GM19397 (cell line): Measurements from ENCODE around the gene CRIM1.

ENCODE experiments used
- ATAC-seq: cut with Tn5 transposase; IDR thresholded peaks from one replicate; pipeline ENCODE4 v1.9.1; 2021; ENCODE audit warnings: mild to moderate bottlenecking, moderate library complexity; ENCODE audit not compliant: unreplicated experiment

CRIM1 gene

GRCh38 chr2:36568516-36569246 is 213.1 kb downstream of the CRIM1 start:
- no peak for ATAC-seq

GRCh38 chr2:36569267-36569856 is 213.8 kb downstream of the CRIM1 start:
- ATAC-seq: no peak

- ATAC-seq: no peak
Measured at GRCh38 chr2:36570416-36570815, 214.8 kb downstream of the CRIM1 start.

GRCh38 chr2:36572054-36572718 is 216.6 kb downstream of the CRIM1 start:
- ATAC-seq: no peak

GRCh38 chr2:36572719-36573059 is 217.1 kb downstream of the CRIM1 start:
- ATAC-seq: no peak

- no peak for ATAC-seq
Measured at GRCh38 chr2:36573165-36573564, 217.6 kb downstream of the CRIM1 start.

DNA sequence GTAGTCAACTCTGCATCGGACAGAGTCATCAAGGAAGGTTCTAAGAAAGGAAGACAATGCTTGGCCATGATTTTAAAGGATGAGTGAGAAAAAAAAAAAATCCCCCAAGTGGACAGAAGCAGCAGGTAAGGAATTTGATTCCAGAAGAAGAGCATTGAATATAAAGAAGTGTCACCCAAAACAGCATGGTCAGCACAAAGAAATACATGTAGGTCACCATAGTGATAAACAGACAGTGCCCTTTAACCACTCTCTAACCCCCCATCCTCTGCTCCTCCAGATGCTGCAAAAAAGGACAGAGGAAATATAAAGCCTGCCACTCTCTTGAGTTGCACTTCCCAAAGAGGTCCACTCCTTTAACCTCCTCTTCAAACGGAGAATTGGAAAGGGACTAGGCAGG is 219.0 kb downstream of the CRIM1 start:
- no peak for ATAC-seq

- no peak for ATAC-seq
Measured at GRCh38 chr2:36577884-36578283, 222.3 kb downstream of the CRIM1 start.

DNA sequence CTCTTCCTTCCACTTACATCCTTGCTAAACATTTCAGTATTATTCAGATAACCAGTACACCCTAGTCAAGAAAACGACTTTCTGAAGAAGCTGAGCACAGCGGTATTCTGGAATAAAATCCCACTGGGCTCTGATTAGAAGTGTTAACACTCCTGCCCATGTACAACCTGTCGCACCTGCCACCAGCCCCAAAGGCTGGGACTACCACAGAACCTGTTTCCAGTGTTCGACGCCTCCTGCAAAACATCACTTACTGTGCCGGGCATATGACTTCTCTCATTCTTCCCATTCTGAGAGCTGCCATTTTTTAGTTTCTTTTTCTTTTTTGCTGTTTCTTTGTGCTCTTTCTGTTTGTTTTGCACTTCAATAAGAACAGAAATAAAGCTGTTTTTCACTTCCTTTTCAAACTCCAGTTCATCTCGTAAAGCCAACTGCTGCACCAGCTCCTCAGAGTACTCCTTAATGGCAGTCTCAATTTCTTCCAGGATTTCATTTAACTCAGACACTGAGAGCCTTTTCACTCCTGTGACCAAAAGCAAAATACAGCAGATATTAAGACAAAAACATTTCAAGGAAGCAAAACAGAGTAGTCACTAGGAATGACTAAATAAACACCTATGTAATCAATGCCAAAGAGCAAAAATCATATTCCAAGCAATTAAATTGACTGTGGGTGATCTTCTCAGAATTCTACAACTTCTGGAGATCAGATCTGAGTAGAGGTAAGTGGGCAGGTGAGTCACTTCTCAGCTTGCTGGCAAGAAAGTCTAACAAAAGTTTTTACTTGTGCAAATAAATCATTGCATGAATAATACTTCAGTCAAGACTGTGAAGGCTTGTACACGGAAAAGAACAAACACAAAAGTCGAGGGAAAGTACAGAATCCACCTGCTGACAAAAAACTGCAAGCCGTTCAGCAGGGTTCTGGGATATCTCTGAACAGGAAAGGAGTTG is 223.0 kb downstream of the CRIM1 start:
- no peak for ATAC-seq

DNA sequence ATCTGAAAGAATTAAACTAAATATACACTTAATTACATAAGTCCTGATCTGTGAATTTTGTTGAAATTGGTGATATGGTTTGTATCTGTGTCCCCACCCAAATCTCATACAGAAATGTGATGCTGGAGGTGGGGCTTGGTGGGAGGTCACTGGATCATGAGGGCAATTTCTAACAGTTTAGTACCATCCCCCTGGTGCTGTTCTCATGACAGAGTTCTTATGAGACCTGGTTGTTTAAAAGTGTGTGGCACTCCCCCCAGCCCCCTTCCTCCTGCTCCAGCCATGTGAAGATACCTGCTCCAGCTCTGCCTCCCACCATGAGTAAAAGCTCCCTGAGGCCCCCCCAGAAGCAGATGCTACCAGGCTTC is 223.7 kb downstream of the CRIM1 start:
- no peak for ATAC-seq

DNA sequence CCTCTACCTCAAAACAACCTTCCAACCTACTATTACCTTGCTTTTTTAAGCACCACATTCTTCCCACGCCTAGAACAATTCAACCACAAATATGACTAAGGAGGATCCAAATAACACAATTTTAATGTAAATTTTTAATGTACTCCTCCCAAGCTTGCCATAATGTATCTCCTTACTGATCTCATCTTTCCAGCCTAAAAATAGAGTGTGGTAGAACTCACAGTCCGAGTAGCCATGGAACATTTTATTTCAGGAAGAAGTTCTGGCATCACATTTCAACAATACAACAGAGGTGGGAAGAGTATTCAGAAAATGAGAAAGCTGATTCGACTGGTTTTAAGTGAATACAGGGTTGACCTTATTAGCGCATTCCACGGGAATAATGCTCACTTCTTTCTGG is 227.0 kb downstream of the CRIM1 start:
- ATAC-seq: no peak

- ATAC-seq: no peak
Measured at GRCh38 chr2:36582951-36583350, 227.4 kb downstream of the CRIM1 start.

GRCh38 chr2:36584148-36584794 is 228.7 kb downstream of the CRIM1 start:
- no peak for ATAC-seq

DNA sequence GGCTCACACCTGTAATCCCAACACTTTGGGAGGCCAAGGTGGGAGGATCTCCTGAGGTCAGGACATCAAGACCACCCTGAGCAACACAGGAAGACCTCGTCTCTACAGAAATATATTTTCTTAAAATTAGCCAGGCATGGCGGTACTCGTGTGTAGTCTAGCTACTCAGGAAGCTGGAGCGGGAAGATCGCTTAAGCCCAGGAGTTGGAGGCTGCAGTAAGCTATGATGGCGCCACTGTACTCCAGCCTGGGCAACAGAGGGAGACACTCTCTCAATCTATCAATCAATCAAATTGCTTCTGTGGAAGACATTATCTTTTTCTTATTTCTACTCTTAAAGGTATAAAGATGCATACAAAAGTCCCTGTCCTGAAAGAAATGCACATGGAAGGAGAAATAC is 231.1 kb downstream of the CRIM1 start:
- ATAC-seq: no peak

DNA sequence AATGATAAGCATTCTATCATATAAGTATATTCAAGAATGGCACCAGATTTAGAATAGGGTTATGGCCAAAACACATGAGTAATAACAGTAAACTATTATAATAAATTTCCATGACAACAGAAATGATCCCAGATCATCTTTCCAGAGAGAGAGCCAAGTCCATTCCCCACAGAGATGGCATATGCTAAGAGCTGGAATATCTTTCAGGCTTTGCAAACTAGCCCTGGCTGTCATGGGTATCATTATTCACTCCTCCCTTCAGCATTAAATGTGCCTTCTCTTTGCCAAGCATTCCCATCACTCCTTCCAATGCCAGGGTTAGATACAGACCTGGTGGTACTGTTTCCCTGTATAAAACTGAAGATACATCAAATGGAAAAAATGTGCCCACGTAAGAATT is 231.5 kb downstream of the CRIM1 start:
- ATAC-seq: no peak

GRCh38 chr2:36587556-36587955 is 232.0 kb downstream of the CRIM1 start:
- ATAC-seq: no peak

GRCh38 chr2:36589230-36589630 is 233.7 kb downstream of the CRIM1 start:
- no peak for ATAC-seq

DNA sequence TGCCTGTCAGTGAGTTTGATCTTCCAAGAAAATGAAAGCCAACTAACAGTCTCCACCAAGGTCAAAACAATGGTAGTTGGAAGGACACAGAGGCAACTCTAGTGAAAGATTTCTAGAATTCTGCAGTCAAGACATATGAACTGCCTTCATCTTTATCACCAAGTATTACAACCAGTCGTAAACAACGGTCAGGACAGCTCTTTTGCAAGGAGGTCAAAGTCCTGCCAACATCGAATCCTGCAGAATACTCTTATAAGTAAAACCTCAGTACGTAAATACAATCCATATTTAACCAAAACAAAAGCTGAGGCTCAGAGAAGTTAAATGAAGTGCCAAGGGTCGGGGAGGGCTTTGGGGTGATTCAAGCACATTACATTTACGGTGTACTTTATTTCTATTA is 239.3 kb downstream of the CRIM1 start:
- ATAC-seq: no peak

DNA sequence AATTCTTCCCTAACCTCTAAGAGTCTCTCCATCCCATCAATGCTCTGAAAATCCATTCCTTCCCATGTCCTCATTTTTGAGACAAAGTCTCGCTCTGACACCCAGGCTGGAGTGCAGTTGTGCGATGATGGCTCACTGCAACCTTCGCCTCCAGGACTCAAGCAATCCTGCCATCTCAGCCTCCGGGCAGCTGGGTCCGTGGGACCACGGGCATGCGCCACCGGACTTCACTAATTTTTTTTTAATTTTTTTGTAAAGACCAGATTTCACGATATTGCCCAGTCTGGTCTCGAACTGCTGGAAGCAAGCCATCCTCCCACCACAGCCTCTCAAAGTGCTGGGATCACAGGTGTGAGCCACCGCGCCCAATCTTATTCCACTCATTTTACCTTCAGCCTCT is 240.8 kb downstream of the CRIM1 start:
- ATAC-seq: no peak

GRCh38 chr2:36597003-36597531 is 241.5 kb downstream of the CRIM1 start:
- ATAC-seq: no peak
